ENCODE data around the gene PRKAR2A. TPM values are rescaled to one million over a fixed set of nuclear protein-coding genes. Genes with fewer than 3 reads are reported as not detected.
"Not testable (repeated sequence)": the region's sequence is repeated elsewhere in the genome, so short reads cannot be mapped to it uniquely, and the experiment has no call there.

PRKAR2A gene
- total RNA-seq, 6 experiments from 2014 or later: 60.6 to 72.7 (median 68.2) TPM

GRCh38 chr3:48765376-48765775, 82.3 kb downstream of the PRKAR2A start:
- DNase-seq: peak; percentile 12
- Mint-ChIP-seq H3K4me1 (ENCODE audit: low read depth) (no peaks in the 10 kb centered on the region), H3K4me3 (no peak overlapping the region), H3K9me3 (no peaks in the 10 kb centered on the region), H3K27ac (no peak overlapping the region), H3K36me3 (ENCODE audit: low read depth) (peaks cover 14% of the 10 kb centered on the region), H3K27me3 (ENCODE audit: insufficient read depth) (no peaks in the 10 kb centered on the region; the same call in 1 of the 2 replicates)
- TF ChIP-seq CTCF (IDR thresholded peaks at IDR 0.05): peak; percentile 53

GRCh38 chr3:48762816-48763215, 84.9 kb downstream of the PRKAR2A start:
- H3K4me3 Mint-ChIP-seq: no peak overlapping the region
- H3K4me1 Mint-ChIP-seq (ENCODE audit: low read depth): no peaks in the 10 kb centered on the region
- no peak for TF ChIP-seq CTCF (IDR thresholded peaks at IDR 0.05)
- H3K36me3 Mint-ChIP-seq (ENCODE audit: low read depth): peaks cover 7% of the 10 kb centered on the region
- no peak for DNase-seq
- no peaks in the 10 kb centered on the region for H3K27me3 Mint-ChIP-seq (ENCODE audit: insufficient read depth)
- no peaks in the 10 kb centered on the region for H3K9me3 Mint-ChIP-seq
- H3K27ac Mint-ChIP-seq: no peak overlapping the region

GRCh38 chr3:48759991-48760540, 87.6 kb downstream of the PRKAR2A start:
- H3K27ac Mint-ChIP-seq; H3K4me1 Mint-ChIP-seq (ENCODE audit: low read depth); H3K9me3 Mint-ChIP-seq; H3K27me3 Mint-ChIP-seq (ENCODE audit: insufficient read depth); H3K4me3 Mint-ChIP-seq; DNase-seq: not testable (repeated sequence)
- H3K36me3 Mint-ChIP-seq (ENCODE audit: low read depth): peaks cover 10% of the 10 kb centered on the region

- not testable (repeated sequence) for H3K4me3 Mint-ChIP-seq; H3K27me3 Mint-ChIP-seq (ENCODE audit: insufficient read depth); H3K9me3 Mint-ChIP-seq; H3K4me1 Mint-ChIP-seq (ENCODE audit: low read depth); DNase-seq; H3K27ac Mint-ChIP-seq; H3K36me3 Mint-ChIP-seq (ENCODE audit: low read depth)
Measured at GRCh38 chr3:48759531-48759930, 88.1 kb downstream of the PRKAR2A start.

GRCh38 chr3:48759071-48759470, 88.6 kb downstream of the PRKAR2A start:
- Mint-ChIP-seq H3K27me3 (ENCODE audit: insufficient read depth) (no peaks in the 10 kb centered on the region), H3K27ac (no peak overlapping the region), H3K9me3 (no peaks in the 10 kb centered on the region), H3K4me3 (no peak overlapping the region), H3K36me3 (ENCODE audit: low read depth) (peaks cover 5% of the 10 kb centered on the region; the same call in 1 of the 2 replicates), H3K4me1 (ENCODE audit: low read depth) (no peaks in the 10 kb centered on the region)
- DNase-seq: no peak
- no peak for TF ChIP-seq CTCF (IDR thresholded peaks at IDR 0.05)

GRCh38 chr3:48756640-48757039, 91.0 kb downstream of the PRKAR2A start:
- DNase-seq: no peak
- peaks cover 5% of the 10 kb centered on the region; the same call in 1 of the 2 replicates for H3K36me3 Mint-ChIP-seq (ENCODE audit: low read depth)
- no peak overlapping the region for H3K4me3 Mint-ChIP-seq
- no peak for TF ChIP-seq CTCF (IDR thresholded peaks at IDR 0.05)
- H3K27ac Mint-ChIP-seq: no peak overlapping the region
- no peaks in the 10 kb centered on the region for H3K9me3 Mint-ChIP-seq
- no peaks in the 10 kb centered on the region for H3K4me1 Mint-ChIP-seq (ENCODE audit: low read depth)
- H3K27me3 Mint-ChIP-seq (ENCODE audit: insufficient read depth): no peaks in the 10 kb centered on the region

GRCh38 chr3:48750856-48751255, 96.8 kb downstream of the PRKAR2A start:
- no peaks in the 10 kb centered on the region for H3K27me3 Mint-ChIP-seq (ENCODE audit: insufficient read depth)
- H3K9me3 Mint-ChIP-seq: no peaks in the 10 kb centered on the region
- H3K4me3 Mint-ChIP-seq: no peak overlapping the region
- no peak for DNase-seq
- TF ChIP-seq CTCF (IDR thresholded peaks at IDR 0.05): no peak
- peaks cover 13% of the 10 kb centered on the region for H3K36me3 Mint-ChIP-seq (ENCODE audit: low read depth)
- H3K4me1 Mint-ChIP-seq (ENCODE audit: low read depth): no peaks in the 10 kb centered on the region
- H3K27ac Mint-ChIP-seq: no peak overlapping the region

Measured in HFFc6 (cell line).